Cardiac septum (tissue), 1 donor: ENCODE results near the gene LLGL2. TPM values are rescaled to one million over a fixed set of nuclear protein-coding genes. Genes with fewer than 3 reads are reported as not detected.

Source experiments
- DNase-seq: peaks from one replicate; pipeline ENCODE4 v3.0.0-alpha.2; 2020; ENCODE audit warnings: low spot score
- intact Hi-C: fragments of 100-400 bp; cut with DNase I; formaldehyde crosslinking; loops from one replicate; pipeline ENCODE4 v1.14.0; 2022
- total RNA-seq: library from RNA; stranded (reverse); fragmentation: NEBNext Ultra II Directional; extraction: Animal tissue kit (Norgen Biotek cat#: 25700); gene quantifications from one replicate; pipeline ENCODE4 v1.2.1, GENCODE V29; 2021
- donor health status: DM: no; HTN: no; CAD: no.

LLGL2 gene
- total RNA-seq, 1 donor from 2014 or later: 4.7 TPM

DNA sequence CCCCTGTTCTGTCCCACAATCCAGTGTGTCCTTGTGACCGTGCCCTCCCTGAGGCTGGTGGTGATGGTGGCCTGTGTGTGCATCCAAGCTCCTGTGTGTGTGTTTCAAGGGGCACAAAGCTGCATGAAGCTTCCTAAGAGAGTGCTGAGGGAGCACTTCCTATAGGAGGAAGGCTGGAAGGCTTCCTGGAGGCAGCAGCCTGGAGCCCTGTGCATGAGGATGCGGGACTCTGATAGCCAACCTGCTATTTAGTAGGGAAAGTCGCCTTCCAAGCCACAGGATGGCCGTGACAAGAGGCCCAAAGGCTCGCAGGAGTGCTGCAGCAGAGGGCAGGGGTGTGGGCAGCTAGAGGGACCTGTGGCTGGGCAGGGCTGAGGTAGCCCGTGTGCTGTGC is 70.4 kb downstream of the LLGL2 start:
- intact Hi-C loops: no loop called here
- DNase-seq: no peak

GRCh38 chr17:75596320-75597087 is 71.0 kb downstream of the LLGL2 start:
- no peak for DNase-seq
- intact Hi-C loops: no loop called here

GRCh38 chr17:75601057-75601987 is 75.8 kb downstream of the LLGL2 start:
- intact Hi-C loops: no loop called here
- no peak for DNase-seq

DNA sequence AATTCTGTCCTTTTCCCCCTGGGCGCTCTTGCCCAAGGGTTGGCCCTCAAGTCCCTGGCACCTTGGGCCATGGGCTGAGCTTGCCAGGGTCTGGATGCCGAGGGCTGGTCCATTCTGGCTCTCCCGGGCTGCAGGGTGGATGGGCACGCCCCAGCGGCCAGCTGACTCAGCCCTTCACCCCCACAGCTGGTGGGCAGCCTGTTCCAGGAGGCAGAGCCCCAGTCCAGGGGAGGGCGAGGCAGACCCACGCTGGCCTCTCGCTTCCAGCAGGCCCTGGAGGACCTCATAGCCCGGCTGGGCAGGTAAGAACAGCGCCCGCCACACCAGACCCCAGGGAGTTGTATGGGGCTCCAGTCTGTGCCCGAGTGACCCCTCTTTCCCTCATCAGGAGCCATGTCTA is 77.1 kb downstream of the LLGL2 start:
- DNase-seq: no peak
- intact Hi-C loops: no loop called here

- no peak for DNase-seq
- intact Hi-C loops: no loop called here
Measured at GRCh38 chr17:75603123-75603522, 77.6 kb downstream of the LLGL2 start.

DNA sequence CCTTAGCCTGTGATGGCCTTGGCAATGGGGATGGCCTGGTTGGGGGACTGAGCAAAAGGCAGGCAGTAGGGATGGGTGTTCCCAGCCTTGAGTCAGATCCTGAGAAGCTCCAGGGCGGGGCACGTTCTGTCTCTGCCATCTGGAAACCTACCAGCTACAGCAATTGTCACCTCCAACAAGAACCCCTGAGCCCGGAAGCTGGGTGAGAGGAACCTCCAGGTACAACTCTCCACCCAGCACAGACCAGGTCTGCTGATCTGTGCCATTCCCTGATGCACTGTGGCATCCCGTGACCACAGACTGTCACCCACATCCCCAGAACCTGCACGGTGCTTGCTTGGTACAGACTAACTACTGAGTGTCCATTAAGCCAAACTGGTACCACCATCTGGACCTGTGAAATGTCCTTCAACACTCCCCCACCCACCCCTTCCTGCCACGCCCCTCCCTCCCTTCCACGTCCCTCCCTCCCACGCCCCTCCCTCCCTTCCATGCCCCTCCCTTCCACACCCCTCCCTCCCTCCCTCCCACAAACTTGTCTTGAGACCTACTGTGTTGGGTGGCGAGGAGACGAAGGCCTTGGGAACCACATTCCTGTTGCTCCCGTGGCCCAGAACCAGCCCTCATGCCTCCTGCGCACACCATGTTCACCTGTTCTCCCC is 78.7 kb downstream of the LLGL2 start:
- intact Hi-C loops: no loop called here
- no peak for DNase-seq

DNA sequence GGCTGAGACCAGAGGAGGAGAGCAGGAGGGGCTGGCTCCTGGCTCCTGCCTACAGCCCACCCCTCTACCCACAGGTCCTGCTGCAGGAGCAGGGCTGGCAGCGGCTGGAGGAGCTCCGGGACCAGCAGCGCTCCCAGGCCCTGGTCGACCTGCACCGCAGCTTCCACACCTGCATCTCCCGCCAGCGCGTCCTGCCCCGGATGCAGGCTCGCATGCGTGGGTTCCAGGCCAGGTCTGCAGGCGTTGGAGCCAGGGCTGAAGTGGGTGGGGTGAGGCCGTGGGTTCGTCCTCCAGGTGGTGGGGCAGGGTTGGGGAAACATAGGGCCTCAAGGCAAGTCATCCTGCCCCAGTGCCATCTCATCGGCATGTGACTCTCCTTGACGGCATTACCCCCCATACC is 80.3 kb downstream of the LLGL2 start:
- DNase-seq: no peak
- intact Hi-C loops: no loop called here

DNA sequence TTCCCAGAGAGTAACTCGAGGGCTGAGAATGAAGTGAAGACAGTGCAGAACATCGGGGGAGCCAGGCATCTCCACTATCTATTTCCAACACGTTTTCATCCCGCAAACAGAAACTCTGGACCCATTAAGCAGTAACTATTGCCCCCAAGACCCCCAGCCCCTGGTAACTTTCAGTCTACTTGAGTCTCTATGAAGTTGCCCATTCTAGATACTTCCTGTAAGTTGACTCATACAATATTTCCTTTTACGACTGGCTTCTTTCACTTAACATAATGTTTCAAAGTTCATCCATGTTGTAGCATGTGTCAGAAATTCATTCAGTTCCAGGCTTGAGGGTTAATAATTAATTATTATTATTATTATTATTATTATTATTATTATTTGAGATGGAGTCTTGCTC is 81.6 kb downstream of the LLGL2 start:
- no peak for DNase-seq
- intact Hi-C loops: no loop called here

DNA sequence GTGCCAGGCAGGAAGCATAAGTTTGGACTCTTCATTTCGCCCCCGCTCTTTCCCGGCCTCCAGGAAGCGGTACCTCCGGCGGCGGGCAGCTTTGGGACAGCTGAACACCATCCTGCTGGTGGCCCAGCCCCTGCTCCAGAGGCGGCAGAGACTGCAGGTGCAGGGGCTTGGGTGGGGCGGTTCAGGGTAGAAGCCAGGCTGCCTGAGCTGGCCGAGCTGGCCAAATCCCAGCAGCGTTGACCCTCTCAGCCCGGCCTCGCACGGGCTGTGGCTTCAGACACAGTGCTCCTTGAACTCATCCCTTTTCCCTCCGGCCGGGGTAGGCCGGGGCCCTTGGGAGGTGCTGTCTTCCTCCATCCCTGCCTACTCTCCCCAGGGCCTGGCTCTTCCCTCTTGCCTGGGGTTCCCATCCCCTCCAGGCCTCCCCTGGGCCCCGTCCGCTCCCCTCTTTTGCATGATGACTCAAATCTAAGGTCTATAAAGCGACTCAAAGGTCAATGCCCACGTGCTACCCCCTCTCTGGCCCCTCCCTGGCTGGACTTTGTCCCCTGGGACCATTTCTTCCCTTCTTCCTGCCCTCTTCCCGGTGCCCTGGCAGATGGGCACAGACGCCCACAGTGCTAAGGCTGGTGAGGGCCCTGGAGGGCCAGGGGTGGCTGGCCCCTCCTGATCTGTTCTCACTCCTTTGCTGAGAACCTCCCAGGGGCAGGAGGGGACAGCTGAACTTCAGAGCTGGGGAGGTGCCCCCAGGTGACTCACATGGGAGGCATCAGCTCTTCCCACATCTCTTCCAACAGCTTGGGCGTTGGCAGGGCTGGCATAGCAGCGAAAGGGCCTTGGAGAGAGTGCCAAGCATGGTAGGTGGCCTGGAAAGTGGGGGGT is 84.8 kb downstream of the LLGL2 start:
- intact Hi-C loops: no loop called here
- DNase-seq: no peak

DNA sequence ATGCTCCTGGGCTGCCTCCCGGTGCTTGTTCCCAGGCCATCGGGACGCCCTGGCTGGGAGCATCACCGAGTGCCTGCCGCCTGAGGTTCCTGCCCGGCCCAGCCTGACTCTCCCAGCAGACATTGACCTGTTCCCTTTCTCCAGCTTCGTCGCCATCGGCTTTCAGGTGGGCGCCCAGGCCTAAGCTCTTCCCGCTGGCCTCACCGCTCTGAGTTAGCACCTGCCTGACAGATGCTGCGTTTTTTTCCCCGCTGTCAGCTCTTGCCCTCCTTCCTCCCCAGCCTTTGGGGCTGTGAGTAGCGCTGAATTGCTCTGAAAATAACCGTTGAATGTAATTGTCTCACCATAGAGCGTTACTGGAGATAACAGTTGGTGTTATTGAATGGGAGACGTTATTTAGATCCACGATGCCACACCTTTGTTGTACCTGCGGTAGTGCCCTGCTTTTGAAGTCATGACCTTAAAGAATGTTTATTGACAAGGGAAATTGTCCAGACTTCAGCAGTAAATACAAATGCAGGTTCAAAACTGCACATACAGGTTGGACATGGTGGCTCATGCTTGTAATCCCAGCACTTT is 86.4 kb downstream of the LLGL2 start:
- intact Hi-C loops: no loop called here

DNA sequence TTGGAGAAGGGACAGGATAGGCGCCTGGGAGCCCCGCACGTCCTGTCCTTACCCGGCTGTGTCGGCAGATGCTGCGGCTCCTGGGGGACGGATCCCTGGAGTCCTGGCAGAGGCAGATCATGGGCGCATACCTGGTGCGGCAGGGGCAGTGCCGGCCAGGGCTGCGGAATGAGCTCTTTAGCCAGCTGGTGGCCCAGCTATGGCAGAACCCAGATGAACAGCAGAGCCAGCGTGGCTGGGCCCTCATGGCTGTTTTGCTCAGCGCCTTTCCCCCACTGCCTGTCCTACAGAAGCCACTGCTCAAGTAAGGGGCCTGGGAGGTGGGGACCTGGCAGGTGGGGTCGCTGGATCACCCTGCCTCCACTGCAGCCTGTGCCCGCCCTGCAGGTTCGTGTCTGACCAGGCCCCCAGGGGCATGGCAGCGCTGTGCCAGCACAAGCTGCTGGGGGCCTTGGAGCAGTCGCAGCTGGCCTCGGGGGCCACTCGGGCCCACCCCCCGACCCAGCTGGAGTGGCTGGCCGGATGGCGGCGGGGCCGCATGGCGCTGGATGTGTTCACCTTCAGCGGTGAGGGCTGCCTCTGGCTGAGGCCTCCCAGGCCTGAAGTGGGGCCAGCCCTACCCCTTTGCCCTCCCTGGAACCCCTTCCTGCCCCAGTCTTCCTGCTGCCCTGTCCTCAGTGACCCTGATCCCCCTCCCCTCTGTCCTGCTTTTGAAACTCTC is 87.6 kb downstream of the LLGL2 start:
- DNase-seq: no peak
- intact Hi-C loops: no loop called here

More for the DNA sequence above, 86.4 kb downstream of the LLGL2 start:
- no peak for DNase-seq

GRCh38 chr17:75614006-75614405 is 88.5 kb downstream of the LLGL2 start:
- intact Hi-C loops: no loop called here
- DNase-seq: no peak

DNA sequence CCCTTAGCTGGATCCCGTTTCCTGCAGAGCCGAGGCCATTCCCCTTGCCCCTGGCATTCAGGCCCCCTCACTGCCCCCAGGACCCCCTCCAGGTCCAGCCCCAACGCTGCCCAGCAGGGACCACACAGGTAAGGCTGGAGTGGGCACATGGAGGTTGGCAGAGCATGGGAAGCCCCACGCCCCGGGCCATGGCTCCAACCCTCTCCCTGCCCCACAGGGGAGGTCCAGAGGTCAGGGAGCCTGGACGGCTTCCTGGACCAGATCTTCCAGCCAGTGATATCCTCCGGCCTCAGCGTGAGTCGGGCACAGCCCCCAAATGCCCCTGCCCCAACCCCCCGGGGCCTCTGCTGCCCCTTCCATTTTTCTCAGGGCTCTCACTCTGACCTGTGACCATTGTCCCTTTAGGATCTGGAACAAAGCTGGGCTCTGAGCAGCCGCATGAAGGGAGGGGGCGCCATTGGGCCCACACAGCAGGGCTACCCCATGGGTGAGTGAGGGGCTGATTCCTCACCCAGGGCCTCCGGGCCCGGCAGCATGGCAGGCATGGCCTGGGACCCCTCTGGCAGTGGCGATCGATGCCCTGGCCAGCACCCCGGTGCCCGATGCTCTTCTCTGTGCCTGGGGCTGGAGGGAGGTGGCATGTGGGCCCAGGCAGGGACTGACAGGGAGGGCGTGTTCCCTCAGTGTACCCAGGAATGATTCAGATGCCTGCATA is 89.2 kb downstream of the LLGL2 start:
- DNase-seq: no peak
- intact Hi-C loops: no loop called here

- no peak for DNase-seq
- intact Hi-C loops: no loop called here
Measured at GRCh38 chr17:75615301-75615700, 89.8 kb downstream of the LLGL2 start.

- no peak for DNase-seq
- intact Hi-C loops: no loop called here
Measured at GRCh38 chr17:75616521-75617122, 91.1 kb downstream of the LLGL2 start.

- intact Hi-C loops: no loop called here
- DNase-seq: no peak
Measured at GRCh38 chr17:75617218-75617617, 91.7 kb downstream of the LLGL2 start.

- intact Hi-C loops: no loop called here
- no peak for DNase-seq
Measured at GRCh38 chr17:75617675-75618074, 92.2 kb downstream of the LLGL2 start.
